NCI-H226 (cell line): ENCODE results near the gene MAP4K2.

Experiments used
- DNase-seq: peaks from one replicate; pipeline ENCODE4 v3.0.0-alpha.2; 2015

Gene MAP4K2

GRCh38 chr11:64790205-64791095 is 12.6 kb downstream of the MAP4K2 start:
- no peak for DNase-seq

DNA sequence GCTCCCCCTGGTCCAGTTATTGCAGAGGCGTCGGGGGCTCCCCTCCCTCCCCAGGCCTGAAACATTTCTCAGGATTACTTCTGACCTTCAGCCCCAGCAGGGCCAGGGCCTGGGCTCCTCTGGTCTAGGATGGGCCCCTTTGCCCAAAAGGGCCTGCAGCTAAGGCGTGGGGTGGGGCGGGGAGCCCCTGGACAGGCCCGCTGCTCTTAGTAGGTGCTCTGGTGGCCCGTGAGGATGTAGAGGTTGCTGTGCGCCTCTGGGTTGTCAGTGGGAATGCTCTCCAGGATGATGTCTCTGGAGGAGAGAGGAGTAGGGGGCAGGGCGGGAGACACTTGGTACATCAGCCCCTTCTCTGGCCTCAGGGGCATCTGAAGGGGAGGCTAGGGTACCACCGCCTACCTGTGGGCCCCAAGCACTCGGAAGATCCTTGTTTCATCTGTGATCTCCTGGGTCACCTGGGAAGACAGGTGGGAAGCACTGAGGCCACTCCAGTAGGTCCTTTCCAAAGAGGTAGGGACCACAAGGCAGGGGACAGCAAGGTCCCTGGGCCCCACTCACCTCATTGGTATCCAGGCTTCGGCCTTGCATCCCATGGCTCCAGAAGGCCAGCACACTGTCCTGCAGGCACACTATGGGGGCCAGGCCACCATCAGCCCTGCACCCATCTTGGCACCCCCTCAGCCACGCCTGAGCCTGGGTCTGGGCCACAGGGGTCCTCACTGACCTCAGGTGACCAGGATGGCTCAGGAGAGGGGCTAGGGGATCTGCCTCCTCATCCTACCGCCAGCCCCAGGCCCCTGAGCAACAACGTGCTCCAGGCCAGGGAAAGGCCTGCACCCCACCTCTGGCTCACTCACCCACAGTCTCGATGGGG is 13.4 kb downstream of the MAP4K2 start:
- DNase-seq = no peak

- DNase-seq = no peak
Measured at GRCh38 chr11:64788321-64789215, 14.4 kb downstream of the MAP4K2 start.

DNA sequence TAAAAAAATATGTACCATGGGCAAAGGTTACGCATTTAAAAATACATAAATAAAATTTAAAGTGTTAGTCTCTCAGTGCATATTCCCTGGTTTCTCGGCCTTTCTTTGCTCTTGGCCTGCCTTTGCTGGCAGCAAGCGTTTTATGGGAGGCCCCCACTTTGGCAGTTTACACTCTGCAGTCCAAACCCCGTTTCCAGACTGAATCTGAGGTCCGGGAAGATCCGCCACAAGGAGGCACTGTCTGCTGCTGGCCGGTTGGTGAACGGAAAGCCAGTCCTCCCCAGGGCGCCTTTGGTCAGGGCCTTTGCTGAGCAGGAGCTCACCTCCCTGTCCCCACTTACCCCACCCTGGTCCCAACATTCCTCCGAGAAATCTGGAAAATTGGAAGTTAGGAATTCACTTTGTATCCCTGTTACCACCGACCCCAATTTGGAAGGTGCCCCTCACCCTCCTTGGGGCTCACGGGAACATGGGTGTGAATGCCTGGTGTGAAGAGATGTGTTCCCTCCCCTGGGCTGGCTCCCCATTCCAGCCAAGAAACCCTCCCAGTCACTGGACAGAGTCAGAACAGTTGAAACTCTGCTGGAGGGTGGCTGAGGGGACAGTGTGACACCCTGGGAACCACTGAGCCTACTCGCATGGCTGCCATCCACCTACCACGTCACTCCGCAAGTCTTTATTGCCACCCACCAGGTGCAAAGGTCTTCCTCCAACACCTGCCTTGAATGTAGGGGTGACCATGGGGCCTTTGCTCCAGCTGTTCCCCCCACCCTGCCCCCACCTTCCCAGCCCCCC is 15.3 kb downstream of the MAP4K2 start:
- peak; percentile 23 for DNase-seq

DNA sequence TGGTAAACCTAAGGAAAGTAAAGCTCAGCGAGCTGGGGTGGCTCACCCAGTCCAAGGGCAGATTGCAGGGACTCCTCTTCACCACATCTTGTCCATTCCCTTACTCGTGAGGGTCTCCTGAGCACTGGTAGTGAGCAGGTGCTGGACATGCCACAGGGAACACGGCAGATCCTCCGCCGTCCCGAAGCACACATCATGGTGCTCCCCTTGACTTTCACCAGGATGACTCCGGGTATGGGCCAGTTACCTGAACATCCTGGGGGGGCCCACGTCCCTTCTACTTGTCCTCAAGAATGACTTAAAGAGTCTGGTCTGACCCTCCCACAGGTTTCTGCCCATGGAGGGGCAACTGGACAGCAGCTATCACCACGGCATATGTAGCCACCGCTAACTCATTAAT is 16.7 kb downstream of the MAP4K2 start:
- DNase-seq = no peak

GRCh38 chr11:64784813-64785581 is 18.0 kb downstream of the MAP4K2 start:
- DNase-seq = no peak

DNA sequence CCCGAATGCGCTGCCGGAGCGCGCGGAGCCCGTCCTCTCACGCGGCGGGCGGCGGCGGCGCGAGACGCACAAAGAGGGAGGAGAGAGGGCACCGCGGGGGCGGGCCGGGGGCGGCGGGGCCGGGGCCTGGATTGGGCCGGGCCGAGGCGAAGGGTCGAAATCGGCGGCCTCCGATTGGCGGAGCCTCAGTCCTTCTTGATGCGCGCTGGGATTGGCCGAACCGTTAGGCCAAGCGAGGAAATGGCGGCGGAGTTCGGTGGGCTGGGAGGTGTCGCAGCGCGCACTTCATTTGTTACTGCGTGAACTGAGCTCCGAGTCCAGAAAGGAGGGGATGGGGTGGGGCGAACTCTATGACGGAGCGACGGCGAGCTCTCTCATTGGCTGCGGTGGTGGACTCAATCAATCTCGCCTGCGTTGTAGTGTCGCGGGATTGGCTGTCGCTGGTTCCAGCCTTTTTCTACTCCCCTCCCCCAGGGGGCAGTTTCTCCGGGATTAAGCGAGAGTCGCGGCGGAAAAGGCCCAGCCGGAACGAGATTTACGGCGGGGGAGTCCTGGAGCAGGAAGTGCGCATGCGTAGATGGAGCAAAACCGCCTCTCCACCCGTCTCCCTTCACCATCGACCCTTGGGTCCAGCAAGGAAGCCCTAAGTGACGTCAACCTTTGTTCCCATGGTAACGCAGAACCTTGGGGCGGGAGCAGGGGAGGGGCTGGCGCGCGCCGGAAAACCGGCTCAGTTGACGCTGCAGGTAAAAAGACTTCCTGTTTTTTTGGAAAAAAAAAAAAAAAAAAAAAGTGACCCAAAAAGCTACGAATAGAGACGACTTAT is 24.3 kb downstream of the MAP4K2 start, which contains the start of gene SF1:
TSS of gene SF1 (minus strand) at position 70 of the 826 bp plus-strand sequence. CDS start 150 bp downstream, outside the sequence.
- DNase-seq = peak; percentile 100

DNA sequence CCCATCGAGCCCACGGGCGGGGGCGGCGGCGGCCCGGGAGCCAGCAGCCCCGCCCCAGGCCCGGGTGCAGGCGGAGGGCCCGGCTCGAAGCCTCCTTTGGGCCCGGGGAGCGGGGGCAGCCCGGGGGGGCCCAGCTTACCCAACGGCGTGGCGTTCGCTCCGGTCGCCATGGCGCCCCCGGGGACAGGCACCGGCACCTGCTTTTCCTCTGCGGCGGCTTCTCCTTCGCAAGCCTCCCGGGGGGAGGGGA is 24.9 kb downstream of the MAP4K2 start:
- DNase-seq = no peak

DNA sequence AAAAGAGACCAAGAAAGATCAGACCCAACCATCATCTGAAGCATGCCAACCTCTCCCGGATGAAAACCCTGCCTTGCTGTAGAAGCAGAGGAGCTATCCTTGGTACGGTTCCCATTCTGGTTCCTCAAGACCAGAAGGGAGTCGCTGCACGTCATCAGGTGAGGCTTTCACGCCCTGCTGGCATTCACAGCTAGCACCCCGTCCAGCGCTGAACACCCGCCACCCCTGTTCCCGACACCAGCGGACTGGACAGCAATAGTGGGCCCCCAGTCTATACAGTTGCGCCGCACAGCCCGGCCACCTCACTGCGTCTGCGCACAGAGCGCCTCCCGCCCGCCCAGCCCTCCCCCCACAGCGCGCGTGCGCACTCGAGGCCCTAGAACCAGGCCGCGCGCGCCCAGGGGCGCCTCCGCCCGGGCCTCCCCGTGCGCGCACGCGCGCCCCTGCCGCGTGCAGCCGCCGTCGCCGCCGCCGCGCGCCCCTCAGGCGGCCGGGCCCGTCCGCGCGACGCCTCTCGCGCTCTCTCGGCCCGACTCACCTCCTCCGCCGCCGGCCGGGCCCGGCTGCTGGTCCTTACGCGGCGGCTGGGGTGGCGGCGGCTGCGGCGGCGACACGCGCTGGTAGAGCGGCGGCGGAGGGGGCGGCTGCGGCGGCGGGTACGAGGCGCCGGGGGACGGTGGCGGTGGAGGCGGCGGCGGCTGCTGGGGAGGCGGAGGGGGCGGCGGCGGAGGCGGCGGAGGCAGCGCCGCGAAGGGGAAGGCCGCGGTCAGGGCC is 25.4 kb downstream of the MAP4K2 start:
- DNase-seq = peak; percentile 65

DNA sequence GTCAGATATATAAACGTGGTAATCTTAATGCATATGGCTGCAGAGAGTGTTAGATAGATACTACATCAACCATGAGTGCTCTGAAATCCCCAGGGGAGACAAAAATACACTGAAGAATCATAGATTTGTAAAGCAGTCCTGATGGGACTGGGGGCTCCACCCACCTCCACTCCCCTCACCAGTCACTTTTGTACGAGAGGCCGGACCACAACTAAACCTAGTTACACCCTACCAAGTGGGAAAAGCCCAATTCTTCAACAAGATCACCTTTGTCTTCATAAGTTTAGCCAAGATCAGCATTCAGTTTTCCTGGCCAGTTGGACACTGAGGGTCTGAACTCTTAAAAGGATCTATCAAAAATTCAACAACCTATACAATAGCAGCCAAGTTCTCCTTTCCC is 26.1 kb downstream of the MAP4K2 start:
- DNase-seq = no peak

DNA sequence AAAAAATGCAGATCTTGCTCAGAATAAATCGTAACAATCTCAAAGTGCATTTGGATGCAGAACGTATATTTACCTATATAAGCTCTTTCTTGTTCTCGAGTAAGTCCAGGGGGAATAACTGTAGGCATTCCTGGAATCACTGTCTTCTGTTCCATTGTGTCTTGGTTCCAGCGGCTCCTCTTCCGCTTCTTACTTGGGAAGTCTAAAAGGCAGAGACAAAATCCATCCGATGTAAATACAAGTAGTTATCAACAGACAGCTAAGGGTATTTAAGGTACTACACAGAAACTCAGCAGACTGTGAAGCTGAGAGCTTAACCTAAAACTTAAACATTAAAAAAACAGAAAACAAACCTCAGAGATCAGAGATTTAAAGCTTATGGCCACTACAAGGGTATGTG is 26.6 kb downstream of the MAP4K2 start:
- DNase-seq = no peak

GRCh38 chr11:64774144-64774543 is 28.9 kb downstream of the MAP4K2 start:
- no peak for DNase-seq

- no peak for DNase-seq
Measured at GRCh38 chr11:64772303-64773018, 30.6 kb downstream of the MAP4K2 start.

- no peak for DNase-seq
Measured at GRCh38 chr11:64771861-64772260, 31.2 kb downstream of the MAP4K2 start.

DNA sequence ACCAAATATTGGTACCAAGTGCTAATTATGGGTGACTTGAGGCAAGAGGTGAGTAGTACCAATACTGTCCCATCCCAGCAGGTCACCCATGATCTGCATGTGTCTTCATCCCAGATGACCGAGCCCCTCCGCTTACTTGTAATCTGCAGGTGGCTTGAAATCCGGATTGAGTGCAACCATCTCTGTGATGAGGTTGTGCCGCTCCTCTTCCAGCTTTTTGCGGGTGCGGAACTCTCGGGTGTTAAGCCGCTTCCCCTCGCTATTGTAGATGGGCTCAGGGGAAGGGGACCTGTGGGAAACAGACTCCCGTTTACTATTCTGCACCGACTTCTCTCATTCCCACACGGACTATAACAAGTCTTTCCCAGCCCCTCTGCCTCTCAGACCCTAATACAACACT is 32.9 kb downstream of the MAP4K2 start:
- no peak for DNase-seq

DNA sequence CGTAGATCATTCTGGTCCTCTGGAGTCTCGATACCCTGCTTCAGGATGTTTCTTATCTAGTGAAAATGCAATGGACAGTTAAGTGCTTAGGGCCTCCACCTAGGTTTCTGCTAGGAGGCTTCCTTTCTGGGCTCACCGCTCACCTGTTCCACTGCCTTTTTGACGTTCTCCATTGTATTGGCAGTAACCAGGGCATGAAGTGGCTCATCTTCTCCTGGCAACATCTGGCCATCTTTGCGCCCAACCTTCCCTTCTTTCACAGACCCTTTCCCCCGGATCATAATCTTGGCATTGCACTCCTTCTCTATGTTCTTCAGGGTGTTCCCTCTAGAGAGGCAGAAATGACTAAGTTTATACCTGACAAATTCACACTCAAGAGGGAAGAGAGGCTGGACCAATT is 33.7 kb downstream of the MAP4K2 start:
- DNase-seq = no peak

GRCh38 chr11:64768300-64768694 is 34.7 kb downstream of the MAP4K2 start:
- no peak for DNase-seq

DNA sequence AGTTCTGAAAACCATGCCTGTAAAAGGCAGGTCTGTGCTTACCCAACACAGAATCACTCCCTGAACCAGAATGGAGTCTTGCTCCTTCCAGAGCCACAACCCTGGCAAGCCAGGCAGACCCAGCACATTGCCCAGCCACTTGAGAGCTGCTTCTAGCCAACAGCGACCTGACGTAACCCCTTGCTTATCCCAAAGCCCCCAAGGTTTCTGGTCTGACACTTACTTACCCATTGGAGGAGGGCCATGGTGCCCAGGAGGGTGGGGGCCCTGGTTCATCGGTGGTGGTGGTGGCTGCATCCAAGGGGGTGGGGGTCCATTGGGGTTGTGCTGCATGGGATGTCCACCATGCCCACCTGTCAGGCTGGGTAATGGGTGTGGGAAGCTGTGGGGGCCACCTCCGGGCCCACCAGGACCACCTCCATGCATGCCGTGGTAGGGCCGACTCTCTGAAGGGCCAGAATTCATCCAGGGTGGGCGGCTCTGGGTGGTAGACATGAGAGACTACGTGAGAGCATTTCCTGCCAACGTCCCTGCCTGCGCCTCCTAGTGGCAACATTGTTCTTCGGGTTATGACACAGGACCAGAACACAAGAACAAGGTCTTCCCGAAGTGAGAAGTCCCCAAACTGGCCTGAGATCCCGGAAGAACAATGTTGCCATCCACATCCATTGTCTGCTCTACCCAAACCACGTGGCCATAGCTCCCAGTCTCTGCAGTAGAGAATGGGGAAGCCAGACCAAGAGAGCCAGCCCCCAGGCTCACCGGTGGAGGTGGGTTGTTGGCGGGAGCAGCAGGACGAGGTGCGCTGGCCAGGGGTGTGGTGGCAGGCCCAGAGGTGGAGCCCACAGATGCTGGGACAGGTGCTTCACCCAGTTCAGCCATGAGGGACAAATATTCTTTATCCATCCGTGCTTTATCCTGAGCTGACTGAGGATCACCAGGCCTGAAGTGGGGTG is 35.4 kb downstream of the MAP4K2 start:
- DNase-seq = peak; percentile 48
